Measurements from ENCODE around the gene TMEM212. TPM values are rescaled to one million over a fixed set of nuclear protein-coding genes. Genes with fewer than 3 reads are reported as not detected.

TMEM212 gene
- total and polyA plus RNA-seq, 2 of the 13 experiments (the other 11 are each of a cell fraction or from before 2014, with no cell fraction given): not detected

DNA sequence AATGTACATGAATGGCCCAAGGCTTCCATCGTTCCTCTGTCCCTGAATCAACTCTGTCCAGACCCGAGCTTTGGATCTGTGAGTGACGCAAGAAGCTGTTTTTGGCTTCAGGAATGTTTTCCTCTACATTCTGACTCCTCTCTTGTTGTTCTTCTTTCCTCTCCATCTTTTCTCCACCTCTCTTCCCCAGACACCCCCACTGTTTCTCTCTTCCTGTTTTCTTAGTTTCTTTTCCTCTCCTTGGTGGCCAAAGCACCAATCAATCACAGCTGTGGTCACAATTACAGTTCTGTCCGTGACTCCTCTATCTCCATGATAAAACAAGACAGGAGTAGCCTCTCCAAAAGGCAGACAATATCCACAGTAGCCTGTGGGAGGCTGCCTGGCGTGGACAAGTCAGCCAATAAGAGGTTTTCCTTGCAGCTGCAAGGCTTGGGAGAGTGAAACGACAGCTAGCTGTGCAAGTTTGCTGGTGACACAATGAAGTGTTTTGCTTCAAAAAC, 4.9 kb upstream of the TMEM212 start (continued):
- TF ChIP-seq ZNF318 (CRISPR knock-in tag; IDR thresholded peaks at IDR 0.05) (no peak), HDAC2 (CRISPR knock-in tag; IDR thresholded peaks at IDR 0.05) (peak; percentile 65; the same call in 1 of the 2 replicates), MED1 (CRISPR knock-in tag; IDR thresholded peaks at IDR 0.05) (peak; percentile 98), ZNF616 (CRISPR knock-in tag; IDR thresholded peaks at IDR 0.05; ENCODE audit: low read depth) (no peak), KDM6A (CRISPR knock-in tag; IDR thresholded peaks at IDR 0.05; ENCODE audit: low read depth) (no peak), RXRA (CRISPR knock-in tag; IDR thresholded peaks at IDR 0.05) (peak; percentile 53; the same call in 1 of the 2 replicates), DR1 (CRISPR knock-in tag; IDR thresholded peaks at IDR 0.05) (no peak), ZNF430 (CRISPR knock-in tag; IDR thresholded peaks at IDR 0.05) (0 out of 2 replicates have a peak, but pooled peaks have one; percentile 27), TAF15 (IDR thresholded peaks at IDR 0.05; ENCODE audit: low read depth, low read length, poor library complexity, severe bottlenecking) (no peak), NKX3-1 (CRISPR knock-in tag; IDR thresholded peaks at IDR 0.05) (no peak), CHD2 (IDR thresholded peaks at IDR 0.05; ENCODE audit: low read depth, low read length) (no peak), JARID2 (CRISPR knock-in tag; IDR thresholded peaks at IDR 0.05; ENCODE audit: insufficient replicate concordance) (no peak), PHF5A (CRISPR knock-in tag; IDR thresholded peaks at IDR 0.05; ENCODE audit: low read depth, unreplicated experiment) (peak; percentile 12)
- TF ChIP-seq, protein P1, sequence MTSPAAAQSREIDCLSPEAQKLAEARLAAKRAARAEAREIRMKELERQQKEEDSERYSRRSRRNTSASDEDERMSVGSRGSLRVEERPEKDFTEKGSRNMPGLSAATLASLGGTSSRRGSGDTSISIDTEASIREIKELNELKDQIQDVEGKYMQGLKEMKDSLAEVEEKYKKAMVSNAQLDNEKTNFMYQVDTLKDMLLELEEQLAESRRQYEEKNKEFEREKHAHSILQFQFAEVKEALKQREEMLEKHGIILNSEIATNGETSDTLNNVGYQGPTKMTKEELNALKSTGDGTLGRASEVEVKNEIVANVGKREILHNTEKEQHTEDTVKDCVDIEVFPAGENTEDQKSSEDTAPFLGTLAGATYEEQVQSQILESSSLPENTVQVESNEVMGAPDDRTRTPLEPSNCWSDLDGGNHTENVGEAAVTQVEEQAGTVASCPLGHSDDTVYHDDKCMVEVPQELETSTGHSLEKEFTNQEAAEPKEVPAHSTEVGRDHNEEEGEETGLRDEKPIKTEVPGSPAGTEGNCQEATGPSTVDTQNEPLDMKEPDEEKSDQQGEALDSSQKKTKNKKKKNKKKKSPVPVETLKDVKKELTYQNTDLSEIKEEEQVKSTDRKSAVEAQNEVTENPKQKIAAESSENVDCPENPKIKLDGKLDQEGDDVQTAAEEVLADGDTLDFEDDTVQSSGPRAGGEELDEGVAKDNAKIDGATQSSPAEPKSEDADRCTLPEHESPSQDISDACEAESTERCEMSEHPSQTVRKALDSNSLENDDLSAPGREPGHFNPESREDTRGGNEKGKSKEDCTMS (CRISPR knock-in tag; conservative IDR thresholded peaks at IDR 0.05): no peak
- TF ChIP-seq, protein P2, sequence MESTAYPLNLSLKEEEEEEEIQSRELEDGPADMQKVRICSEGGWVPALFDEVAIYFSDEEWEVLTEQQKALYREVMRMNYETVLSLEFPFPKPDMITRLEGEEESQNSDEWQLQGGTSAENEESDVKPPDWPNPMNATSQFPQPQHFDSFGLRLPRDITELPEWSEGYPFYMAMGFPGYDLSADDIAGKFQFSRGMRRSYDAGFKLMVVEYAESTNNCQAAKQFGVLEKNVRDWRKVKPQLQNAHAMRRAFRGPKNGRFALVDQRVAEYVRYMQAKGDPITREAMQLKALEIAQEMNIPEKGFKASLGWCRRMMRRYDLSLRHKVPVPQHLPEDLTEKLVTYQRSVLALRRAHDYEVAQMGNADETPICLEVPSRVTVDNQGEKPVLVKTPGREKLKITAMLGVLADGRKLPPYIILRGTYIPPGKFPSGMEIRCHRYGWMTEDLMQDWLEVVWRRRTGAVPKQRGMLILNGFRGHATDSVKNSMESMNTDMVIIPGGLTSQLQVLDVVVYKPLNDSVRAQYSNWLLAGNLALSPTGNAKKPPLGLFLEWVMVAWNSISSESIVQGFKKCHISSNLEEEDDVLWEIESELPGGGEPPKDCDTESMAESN (CRISPR knock-in tag; conservative IDR thresholded peaks at IDR 0.05): 0 out of 2 replicates have a peak, but pooled peaks have one; percentile 15

All from HepG2 (cell line).